IPS-18c (cell line): ENCODE results near the gene LRRD1.
"Not testable (repeated sequence)": the region's sequence is repeated elsewhere in the genome, so short reads cannot be mapped to it uniquely, and the experiment has no call there.

Experiments used
- H3K4me3 ChIP-seq: 2 replicates; pipeline ENCODE4 v1.7.0; 2013; ENCODE audit warnings: low read depth, mild to moderate bottlenecking, low read length, moderate library complexity; ENCODE audit not compliant: insufficient read depth
- H3K9me3 ChIP-seq: one replicate; pipeline ENCODE4 v1.6.1; 2013; ENCODE audit warnings: mild to moderate bottlenecking, low read length, moderate library complexity; ENCODE audit not compliant: control insufficient read depth, insufficient read depth

The LRRD1 gene

DNA sequence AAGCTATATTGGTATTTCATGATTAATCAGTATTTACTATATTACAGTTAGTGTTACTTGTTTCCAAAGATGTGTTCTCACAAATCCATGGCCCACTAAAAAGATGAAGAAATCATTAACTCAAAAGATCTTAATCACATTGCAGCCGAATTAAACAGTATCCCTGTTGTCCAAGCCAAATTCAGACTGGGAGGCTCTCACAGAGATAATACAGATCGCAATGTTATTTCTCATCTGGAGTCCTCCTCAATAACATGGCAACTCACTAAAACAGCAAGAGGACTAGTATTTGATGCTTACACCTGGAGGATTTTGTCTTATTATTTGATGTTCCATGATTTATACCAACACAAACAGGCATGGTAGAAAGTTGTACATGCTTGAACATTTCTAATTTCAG, 68.1 kb downstream of the LRRD1 start:
- Histone ChIP-seq H3K4me3 (no peak overlapping the region), H3K9me3 (no peaks in the 10 kb centered on the region)

DNA sequence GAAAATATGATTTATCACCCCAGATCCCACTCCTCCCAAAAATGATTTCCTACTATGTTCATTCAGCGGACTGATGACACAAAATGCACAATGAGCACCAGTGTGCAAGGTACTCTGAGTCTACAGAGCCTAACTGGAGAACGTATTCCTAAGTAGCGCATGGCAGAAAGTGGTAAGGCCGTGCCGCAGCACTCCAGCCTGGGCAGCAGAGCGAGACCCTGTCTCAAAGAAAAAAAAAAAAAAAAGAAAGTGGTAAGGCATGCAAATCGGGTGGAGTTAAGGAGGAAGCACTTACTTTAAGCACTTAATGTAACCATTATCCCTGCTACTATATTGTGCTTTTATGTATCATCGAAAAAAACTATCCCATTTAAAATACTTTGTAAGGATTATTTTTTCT, 70.1 kb downstream of the LRRD1 start:
- Histone ChIP-seq H3K9me3 (no peaks in the 10 kb centered on the region), H3K4me3 (no peak overlapping the region)

DNA sequence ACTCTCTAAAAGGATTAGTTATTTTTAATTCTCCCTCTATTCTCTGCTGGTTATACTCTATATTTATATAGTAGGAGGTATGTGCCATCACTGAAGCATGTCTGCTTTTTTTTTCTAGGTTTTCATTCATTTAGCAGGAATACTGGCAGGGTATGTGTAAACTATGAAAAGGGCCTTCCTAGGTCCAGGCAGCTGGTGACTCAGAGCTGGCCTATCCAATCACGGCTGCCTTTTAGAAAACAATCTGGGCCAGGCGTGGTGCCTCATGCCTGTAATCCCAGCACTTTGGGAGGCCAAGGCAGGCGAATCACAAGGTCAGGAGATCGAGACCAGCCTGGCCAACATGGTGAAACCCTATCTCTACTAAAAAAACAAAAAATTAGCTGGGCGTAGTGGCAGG, 76.1 kb downstream of the LRRD1 start:
- not testable (repeated sequence) for H3K4me3 ChIP-seq, H3K9me3 ChIP-seq

DNA sequence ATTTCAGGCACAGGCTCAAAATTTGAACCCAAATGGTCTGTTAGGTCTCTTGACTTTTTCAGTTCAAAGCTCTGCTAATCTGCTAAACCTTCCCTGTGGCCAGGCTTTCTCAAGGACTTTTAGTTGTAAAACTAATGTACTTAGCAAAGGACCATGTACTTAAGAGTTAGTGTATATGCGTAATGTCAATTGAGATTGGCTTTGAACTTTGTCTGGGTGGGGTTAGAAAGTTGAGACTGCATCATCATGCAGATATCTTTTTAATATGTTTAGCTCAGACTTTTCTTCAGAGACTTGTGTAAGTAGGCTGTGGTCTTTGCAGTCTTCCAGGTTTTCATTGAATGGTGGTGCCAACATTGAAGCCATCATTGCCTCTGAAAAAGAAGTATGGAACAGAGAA, 78.4 kb downstream of the LRRD1 start:
- H3K4me3 ChIP-seq = no peak overlapping the region
- H3K9me3 ChIP-seq = no peaks in the 10 kb centered on the region

DNA sequence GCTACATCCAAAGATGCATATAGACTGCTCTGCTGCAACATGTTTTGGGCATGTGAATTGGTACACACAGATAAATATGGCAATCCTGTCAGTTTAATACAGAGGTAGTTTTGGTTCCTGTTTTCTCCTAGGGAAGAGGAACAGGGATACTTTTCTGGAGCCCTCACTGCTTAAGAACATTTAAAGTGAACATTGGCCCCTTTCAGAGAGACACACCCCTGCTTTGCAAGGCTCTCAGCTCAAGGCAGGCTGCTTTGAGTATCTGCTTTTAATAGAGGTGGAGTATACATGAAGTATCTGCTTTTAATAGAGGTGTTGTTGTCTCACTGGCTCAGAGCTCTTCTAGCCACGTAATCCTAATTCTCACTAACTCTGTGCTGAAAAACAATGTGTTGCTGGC, 83.6 kb downstream of the LRRD1 start:
- Histone ChIP-seq H3K9me3 (no peaks in the 10 kb centered on the region), H3K4me3 (no peak overlapping the region)
